ENCODE measurements around the gene PFKL.
"Not testable (repeated sequence)": the region's sequence is repeated elsewhere in the genome, so short reads cannot be mapped to it uniquely, and the experiment has no call there.

The PFKL gene

GRCh38 chr21:44349416-44349846 lies 49.6 kb downstream of the PFKL start:
- DNase-seq = no peak

DNA sequence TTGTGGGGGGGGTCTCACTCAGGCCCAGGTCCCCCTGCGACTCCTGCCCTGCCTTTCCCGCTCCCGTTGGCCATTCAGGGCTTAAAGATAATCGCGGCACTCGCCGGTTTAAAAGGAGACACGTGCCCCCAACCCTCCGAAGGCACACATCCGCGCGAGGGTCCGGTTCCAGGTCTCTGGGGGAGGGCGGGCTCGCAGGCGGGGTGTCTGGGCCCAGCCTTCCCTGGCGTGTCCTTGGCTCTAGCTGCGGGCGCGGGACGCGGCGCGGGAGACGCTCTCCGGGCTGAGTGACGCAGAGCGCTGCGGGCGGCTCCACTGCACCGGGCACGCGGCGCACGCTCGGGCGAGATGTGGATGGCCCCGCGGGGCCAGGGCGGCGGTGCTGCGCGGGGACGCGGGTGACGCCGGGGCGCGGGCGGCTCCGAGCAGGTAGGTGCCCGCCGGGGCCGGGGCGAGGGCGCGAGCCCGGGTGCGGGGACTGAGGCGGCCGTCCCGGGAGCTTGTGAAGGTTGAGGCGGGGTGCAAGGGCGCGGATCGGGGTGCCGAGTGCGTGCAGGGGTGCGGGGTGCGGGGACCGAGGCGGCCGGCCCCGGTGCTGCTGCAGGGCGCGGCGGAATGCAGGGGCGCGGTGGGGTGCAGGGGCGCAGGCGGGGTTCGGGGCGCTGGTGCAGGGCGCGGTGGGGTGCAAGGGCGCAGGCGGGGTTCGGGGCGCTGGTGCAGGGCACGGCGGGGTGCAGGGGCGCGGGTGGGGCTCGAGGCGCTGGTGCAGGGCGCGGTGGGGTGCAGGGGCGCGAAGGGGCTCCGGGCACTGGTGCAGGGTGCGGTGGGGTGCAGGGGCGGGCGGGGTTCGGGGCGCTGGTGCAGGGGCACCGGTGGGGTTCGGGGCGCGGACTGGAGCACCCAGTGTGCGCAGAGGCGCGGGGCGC lies 50.3 kb downstream of the PFKL start:
- no peak for DNase-seq

GRCh38 chr21:44350773-44351481 lies 51.1 kb downstream of the PFKL start:
- no peak for DNase-seq

GRCh38 chr21:44351535-44352252 lies 51.8 kb downstream of the PFKL start:
- no peak for DNase-seq

- DNase-seq = no peak
These were observed 52.5 kb downstream of the PFKL start for GRCh38 chr21:44352253-44352860.

- no peak for DNase-seq
These were observed 53.5 kb downstream of the PFKL start, which contains the start of gene TRPM2 for GRCh38 chr21:44353191-44353970. Gene TRPM2 (plus strand): TSS chr21:44353621. CDS start chr21:44353701, 80 bp downstream.

DNA sequence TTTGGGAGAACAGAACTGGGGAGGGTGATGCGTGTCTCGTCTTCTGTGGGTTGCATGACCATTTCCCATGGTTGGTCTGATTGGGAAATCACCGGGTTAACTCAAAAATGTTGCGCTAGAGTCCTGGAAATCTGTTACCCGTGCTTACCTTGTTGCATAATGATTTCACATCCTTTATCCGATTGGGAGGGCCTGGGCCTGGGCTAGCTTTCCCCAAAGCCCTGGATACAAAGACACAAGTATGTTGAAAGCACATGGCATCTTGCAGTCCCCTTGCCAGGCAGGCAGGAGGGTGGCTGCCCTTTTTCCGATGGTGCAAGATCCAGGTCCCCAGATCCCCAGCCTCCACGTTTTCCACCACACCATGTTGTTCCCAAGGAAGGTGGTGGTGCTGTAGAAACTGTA lies 54.1 kb downstream of the PFKL start:
- DNase-seq = no peak

GRCh38 chr21:44354775-44355771 lies 55.2 kb downstream of the PFKL start:
- no peak for DNase-seq

DNA sequence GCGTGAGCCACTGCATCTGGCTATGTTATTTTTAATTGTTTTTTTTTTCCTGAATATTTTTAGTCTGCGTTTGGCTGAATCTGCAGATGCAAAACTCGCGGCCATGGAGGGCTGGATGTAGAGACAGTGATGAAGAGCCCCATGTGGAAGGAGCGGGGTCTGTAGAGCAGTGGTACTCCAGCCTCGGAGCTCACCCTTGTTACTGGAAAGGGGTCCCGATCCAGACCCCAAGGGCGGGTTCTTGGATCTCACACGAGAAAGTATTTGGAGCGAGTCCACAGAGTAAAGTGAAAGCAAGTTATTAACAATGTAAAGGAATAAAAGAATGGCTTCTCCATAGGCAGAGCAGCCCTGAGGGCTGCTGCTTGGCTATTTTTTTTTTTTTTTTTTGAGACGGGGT lies 56.3 kb downstream of the PFKL start:
- no peak for DNase-seq

DNA sequence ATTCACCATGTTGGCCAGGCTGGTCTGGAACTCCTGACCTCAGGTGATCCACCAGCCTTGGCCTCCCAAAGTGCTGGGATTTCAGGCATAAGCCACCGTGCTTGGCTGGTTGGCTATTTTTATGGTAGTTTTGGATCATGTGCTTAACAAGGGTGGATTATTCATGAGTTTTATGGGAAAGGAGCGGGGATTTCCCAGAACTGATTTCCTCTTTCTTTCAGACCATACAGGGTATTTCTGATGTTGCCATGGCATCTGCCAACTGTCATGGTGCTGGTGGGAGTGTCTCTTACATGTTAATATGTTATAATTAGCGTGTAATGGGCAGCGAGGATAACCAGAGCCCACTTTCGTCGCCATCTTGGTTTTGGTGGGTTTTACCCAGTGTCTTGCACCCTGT lies 56.8 kb downstream of the PFKL start:
- no peak for DNase-seq

- no peak for DNase-seq
These were observed 57.4 kb downstream of the PFKL start for GRCh38 chr21:44357064-44357837.

- DNase-seq = no peak
These were observed 59.5 kb downstream of the PFKL start for GRCh38 chr21:44359396-44359795.

GRCh38 chr21:44360159-44360558 lies 60.3 kb downstream of the PFKL start:
- DNase-seq = no peak

DNA sequence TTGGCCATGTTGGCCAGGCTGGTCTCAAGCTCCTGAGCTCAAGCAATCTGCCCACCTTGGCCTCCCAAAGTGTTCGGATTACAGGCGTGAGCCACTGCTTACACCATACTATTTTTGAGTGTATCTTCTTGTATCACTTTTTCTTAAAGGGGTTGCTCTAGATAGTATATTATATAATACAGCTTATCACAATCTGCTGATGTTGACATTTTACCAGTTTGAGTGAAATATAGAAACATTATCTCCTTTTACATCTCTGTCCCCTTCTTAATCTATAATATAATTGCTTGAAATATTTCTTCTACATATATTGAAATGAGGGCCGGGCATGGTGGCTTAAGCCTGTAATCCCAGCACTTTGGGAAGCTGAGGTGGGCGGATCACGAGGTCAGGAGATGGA lies 62.0 kb downstream of the PFKL start:
- DNase-seq = not testable (repeated sequence)

DNA sequence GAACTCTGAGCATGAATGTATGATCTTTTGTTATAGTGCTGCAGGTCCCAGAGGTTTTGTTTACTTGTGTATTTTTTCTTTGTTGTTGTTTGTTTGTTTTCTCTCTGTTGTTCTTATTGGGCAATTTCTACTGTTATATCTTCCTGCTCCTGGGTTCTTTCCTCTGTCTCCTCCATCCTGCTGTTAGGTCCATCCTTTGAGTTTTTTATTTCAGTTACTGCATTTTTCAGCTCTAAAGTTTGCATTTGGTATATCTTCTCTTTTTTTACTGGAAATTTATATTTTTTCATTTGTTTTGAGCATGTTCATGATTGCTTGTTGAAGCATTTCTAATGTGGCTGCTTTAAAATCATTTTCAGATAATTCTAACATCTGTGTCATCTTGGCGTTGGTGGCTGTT lies 63.4 kb downstream of the PFKL start:
- no peak for DNase-seq

DNA sequence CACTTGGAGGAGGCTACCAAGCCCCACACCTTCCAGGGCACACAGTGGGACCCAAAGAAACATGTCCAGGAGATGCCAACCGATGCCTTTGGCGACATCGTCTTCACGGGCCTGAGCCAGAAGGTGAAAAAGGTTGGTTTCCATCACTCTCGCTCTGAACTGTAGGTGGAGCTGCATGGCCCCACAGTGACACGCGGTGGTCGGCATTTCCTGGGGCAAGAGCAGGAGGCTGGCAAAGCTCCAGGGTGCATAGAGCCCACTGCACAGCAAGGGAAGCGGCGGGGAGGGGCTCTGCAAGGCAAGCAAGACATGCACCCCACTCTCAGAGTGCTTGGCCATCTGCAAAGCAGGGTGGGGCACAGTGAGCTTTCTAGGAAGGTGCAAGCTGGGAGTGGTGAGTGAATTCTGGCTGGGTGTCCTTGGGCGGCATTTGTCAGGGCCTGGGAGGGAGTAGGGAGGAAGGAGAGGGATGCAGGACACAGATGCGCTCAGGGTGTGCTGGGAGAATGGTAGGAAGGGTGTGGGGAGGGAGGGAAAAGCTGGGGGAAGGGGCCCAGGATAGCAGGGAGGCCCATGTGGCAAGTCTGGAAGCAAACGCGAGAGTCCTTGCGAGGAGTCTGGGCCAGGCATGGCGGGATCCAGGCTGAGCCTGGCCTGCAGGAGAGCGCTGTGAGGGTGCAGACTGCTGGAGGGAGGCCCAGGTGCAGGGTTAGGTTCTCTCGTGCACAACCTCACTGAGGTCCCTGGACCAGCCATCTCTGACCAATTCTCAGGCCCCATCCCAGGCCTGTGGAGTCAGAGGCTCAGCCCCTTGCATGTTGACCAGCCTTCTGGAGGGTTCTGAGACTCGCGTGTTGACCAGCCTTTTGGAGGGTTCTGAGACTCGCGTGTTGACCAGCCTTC lies 64.5 kb downstream of the PFKL start:
- DNase-seq = no peak

DNA sequence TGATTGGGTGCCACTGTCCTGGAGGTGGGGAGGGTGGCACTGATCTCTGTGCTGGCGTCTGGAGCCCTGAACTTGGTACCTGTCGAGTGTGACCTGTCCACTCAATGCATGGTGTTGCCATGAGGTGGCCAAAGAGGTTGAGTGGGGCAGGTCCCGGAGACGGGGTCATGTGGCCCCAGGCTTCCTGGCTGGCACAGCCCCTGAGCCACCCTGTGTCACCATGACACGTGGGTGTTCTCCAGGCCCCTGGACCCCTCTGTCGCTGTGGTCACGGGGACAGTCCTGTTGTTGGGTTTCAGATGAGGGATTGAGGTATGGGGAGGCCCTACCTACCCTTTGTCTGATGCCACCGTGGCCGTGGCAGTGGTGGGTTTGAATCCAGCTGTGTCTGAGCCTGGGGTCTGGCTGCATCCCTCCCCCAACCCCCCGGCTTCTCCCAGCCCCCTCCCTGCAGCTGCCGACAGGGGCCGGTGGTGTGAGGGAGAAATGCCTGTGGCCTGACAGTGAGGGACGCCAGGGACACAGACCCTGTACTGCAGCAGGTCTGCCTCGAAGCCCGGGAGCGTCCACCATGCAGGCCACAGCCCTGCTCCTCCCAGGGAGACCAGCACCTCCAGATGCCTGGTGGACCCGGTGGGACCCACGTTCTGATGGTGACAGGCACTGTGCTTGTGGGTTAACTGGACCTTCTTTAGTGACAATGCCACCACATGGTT lies 65.6 kb downstream of the PFKL start:
- DNase-seq = no peak

- no peak for DNase-seq
These were observed 66.2 kb downstream of the PFKL start for GRCh38 chr21:44365967-44366585.
